ENCODE measurements around the gene MTMR6. TPM values are rescaled to one million over a fixed set of nuclear protein-coding genes. Genes with fewer than 3 reads are reported as not detected.
"Not testable (repeated sequence)": the region's sequence is repeated elsewhere in the genome, so short reads cannot be mapped to it uniquely, and the experiment has no call there.

The MTMR6 gene
- 19.7 and 19.8 TPM in 2 replicates for total RNA-seq

DNA sequence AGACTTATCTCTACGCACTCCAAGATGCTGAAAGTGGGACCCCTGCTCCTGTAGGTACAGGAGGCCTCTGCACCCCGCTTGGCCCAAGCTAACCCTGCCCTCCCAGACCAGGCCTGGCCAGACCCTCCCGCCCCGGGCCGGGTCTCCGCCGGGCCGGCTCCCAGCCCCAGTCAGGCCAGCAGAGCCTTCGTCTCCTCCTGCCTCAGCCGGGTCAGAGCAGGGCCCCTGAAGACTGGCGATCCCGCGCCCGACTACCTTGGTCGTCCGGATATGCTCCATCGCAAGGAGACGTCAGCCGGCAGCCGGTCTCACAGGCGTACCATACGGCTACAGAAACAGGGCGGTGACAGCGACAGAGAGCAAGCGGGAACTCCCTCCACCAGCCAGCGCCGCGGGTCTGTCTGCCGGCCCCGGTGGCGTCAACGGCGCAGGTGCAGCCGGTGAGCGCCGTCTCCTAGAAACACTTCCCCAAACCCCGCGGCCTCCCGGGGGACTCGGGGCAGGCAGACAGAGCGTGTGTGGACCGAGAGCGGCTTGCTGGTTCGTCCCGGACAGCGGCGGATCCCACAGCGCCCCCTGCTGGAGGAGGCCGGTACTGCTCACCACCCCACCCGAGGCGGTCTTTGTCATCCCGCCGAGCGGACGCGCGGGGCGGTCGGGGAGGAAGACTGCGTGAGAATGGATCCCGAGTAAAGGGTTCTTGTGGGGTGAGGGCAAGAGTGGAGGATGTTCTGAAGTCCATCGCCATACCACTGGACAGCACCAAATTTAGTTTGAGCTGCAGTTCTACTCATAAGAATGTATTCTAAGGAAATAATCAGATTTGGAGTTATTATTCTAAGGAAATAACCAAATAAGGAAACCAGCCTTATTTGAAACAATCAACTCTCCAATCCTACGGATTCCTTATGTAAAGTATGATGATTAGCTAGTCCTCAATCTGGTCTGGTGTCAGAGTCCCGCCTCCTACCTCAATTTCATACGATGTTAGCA lies at the start of gene MTMR6:
TSS of gene MTMR6 (minus strand) at position 520 of the 993 bp plus-strand sequence. CDS start at position 279, 241 bp downstream.
- intact Hi-C loops (cut with micrococcal nuclease): loop anchor here (1.0 to 10.0 kb wide), 4 partner anchors 14 to 1912 kb away; partner anchors contain the start of gene NUP58

DNA sequence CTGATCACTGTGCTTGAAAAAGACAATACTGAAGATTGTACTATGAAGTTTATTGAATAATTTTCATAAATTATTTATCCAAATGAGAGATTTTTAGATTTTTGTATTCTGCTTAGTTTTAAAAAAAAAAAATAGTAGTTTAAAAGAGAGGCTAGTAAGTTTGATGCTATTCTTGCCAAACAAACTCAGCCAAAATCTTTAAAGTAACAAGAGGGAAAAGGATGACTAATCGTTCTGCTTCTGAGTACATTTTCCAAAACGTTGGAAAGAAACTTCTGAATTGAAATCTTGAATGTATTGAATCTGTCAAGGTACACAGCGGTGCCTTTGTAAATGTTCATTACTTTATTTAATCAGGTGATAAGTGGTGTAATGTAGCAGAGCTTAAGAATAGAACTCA lies 48.6 kb upstream of the MTMR6 start:
- intact Hi-C loops (cut with micrococcal nuclease): no loop called here

DNA sequence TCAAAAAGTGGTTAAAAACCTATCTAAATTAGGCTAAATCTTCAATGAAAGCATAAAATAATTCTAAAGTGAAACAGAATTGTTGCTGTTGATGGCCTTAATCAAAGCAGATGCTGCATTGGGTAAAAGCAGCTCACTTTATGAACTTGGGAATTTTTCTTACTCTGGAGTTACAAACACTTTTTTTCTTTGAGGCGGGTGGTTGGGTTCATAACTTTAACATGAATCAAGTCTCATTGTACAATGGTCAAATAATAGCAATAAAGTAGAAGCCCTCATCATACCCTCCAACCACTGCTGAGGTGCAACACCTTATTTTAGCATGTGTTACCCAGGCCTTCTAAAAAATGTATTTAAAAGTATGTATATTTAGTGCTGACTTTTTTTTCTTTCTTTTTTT lies 43.3 kb upstream of the MTMR6 start:
- intact Hi-C loops (cut with micrococcal nuclease): no loop called here

DNA sequence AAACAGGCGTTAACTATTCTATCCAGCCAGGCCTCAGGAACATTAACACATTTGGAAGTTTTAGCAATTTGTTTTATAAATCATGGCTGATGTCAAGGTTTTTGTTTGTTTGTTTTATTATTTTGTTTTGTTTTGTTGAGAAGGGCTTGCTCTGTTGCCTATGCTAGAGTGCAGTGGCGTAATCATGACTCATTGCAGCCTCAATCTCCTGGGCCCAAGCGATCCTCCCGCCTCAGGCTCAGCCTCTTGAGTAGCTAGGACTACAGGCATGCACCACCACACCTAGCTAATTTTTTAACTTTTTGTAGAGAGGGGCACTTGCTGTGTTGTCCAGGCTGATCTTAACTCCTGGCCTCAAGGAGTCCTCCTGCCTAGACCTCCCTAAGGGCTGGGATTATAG lies 42.4 kb upstream of the MTMR6 start:
- intact Hi-C loops (cut with micrococcal nuclease): no loop called here

DNA sequence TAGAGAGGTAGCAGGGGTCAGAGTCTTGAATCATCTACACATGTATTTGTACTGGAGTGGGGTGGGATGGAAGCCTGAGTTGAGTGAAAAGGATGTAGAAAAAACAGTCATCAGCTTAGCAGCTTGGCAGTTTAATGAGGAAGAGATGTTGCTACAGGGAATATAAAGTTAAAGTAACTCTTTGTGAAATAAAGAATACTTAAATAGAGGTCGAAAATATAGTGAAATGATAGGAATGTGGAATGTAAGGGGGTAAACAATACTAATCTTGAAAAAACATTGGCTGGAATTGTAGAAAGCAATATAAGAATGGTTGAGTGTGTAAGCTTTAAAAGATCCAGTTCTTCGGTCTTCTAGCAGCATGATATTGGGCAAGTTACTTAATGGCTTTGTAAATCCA lies 36.8 kb upstream of the MTMR6 start:
- intact Hi-C loops (cut with micrococcal nuclease): no loop called here

DNA sequence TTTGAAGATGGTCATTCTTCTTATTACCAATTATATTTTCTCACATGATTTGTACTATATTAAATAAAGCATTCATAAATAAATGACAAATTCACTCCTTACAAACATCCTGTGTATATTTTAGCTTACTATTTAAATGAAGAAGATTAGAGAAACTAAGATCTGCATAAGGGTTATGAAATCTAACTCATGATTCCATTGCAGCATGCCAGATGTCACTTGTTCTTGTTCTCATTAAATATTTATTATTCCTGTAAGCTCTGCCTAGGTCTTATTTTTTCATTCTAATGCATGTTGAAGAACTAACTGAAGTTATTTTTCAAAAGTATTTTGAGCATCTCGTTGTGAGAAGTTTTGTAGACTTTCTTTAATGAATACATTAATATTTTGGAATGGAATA lies 32.5 kb upstream of the MTMR6 start:
- intact Hi-C loops (cut with micrococcal nuclease): no loop called here

DNA sequence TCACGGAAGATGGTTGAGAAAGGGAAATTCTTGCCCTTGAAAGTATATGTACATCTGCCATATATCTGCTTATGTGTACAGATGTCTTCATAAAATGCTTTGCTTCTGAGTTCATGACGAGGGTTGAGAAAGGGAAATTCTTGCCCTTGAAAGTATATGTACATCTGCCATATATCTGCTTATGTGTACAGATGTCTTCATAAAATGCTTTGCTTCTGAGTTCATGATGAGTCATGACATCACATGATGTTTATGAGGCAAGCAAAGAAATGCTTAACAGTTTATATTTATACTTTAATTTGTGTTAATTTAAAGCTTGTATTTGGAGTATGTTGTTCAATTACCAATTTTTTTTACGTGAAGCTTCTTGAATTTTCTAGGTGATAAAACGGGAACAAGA lies 31.7 kb upstream of the MTMR6 start:
- intact Hi-C loops (cut with micrococcal nuclease): not testable (repeated sequence)

DNA sequence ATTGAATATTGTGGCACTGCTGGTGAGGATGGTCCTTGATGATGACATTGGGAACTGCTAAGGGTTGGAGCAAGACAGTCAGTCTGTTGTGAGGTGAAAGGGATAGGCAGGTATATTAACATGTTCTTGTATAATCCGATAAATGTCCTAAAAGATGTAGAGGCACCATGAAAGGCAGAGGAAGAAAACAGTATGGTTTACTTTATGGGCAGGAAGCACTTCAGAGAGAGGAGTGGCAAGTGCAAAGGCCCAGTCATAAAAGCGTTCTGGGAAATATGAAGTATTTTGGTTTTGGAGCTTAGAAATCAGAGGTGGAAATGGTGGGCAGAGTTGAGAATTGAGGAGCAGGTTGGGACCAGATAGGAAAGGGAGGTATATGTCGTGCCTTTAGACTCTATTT lies 23.6 kb upstream of the MTMR6 start:
- intact Hi-C loops (cut with micrococcal nuclease): no loop called here

DNA sequence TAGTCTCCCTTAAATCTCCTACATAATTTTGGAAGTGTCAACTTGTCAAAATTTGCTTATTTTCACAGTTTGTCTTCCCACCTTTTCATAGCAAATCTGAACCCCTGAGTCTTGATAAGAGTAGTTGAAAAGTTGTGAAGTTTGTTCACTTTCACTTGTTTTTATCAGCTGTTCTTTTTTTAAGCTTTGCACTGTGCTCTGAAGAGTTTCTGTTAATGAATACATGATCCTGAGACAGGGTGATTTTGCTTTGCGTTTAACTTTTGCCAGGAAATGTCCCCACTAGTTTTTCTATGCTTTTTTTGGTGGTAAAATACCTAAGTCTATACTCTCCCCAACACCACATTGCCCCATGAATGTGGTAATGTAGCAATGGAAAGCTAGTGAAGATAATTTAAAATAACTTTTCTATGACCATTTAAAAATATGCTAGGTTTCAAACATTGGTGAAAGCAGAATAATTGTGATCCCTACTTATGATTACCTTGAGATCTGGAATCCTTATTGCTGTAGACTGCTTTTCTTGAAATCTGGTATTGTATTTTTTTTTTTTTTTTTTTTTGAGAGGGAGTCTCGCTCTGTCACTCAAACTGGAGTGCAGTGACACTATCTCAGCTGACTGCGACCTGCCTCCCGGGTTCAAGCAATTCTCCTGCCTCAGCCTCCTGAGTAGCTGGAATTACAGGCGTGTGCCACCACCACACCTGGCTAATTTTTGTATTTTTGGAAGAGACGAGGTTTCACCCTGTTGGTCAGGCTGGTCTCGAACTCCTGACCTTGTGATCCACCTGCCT lies 19.6 kb upstream of the MTMR6 start:
- intact Hi-C loops (cut with micrococcal nuclease): loop anchor here (10.0 kb wide), 2 partner anchors 792 to 878 kb away; partner anchors contain the start of gene PARP4

DNA sequence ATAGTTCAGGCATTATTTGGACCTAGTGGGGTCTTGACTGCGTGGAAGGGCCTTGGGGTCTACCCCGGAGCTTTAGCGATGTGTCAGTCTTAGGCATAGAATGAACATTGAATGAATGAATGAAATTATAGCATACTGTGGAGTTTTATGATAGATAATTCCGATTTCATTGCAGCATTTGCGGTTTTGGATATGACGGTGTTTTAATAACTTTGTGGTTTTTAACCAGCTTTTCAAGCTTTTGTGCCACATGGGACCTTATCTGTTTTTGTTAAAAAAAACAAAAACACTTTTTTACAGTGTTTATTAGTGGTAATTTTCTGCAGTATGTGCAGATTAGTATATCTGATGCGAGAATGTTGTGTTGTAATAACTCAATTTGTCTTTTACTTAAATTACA lies 14.8 kb upstream of the MTMR6 start:
- intact Hi-C loops (cut with micrococcal nuclease): loop anchor here (2.0 to 10.0 kb wide), 5 partner anchors 379 to 1870 kb away; partner anchors contain the start of genes CDK8, PARP4 and USP12

DNA sequence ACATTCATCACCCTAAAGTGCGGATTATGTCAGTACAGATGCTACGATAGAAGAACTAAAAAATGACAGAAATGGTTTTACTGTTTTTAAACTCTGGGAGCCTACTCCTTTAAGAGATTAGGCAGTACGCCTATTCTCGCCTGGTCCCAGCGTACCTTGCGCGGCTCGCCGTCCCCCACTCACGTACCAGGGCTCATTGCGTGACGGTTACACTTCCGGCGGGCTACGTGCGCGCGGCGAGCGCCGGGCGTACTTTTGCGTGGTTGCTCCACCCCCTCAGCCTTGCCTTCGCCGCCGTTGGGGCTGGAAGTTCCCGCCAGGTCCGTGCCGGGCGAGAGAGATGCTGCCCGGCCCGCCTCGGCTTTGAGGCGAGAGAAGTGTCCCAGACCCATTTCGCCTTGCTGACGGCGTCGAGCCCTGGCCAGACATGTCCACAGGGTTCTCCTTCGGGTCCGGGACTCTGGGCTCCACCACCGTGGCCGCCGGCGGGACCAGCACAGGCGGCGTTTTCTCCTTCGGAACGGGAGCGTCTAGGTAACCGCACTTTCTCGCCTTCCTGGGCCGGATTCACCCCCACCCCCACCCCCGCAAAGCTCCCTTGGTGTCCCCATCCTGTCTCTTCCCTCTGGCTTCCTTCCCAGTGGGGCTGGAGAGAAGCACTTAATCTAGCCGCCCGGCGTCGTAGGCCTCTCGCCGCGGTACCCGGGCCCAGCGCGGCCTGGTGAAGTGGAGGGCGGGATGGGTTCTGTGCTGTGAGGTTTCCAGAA lies 14.2 kb upstream of the MTMR6 start, which contains the start of gene NUP58:
TSS of gene NUP58 (plus strand) at position 279 of the 767 bp plus-strand sequence. CDS start at position 428, 149 bp downstream.
- intact Hi-C loops (cut with micrococcal nuclease): loop anchor here (1.0 to 10.0 kb wide), 6 partner anchors 14 to 1871 kb away; partner anchors contain the start of genes CDK8, MTMR6, PARP4 and USP12

DNA sequence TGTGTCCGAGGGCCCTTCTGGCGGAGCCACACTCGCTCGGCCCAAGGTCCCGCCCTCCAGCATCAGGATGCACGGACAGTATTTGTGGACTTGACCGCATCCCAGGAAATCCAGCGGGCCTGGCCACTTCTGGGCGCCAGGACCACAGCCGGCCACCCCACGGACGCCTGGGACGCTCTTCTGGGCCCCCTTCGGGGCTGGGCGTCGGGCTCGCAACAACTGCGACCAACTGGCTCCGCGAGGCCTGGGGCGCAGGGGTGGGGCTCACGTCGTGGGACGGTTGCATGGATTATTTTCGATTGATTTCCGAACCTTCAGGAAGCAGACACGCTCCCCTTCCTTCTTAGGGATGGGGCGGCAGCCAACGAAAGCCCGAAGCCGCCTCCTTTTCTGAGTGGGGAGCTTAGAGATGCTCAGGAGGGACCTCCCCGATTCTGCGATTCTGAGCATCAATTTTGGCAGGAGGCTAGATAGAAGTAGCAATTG lies 13.6 kb upstream of the MTMR6 start:
- intact Hi-C loops (cut with micrococcal nuclease): loop anchor here (1.0 to 10.0 kb wide), 5 partner anchors 14 to 1871 kb away; partner anchors contain the start of genes CDK8, MTMR6, PARP4 and USP12

DNA sequence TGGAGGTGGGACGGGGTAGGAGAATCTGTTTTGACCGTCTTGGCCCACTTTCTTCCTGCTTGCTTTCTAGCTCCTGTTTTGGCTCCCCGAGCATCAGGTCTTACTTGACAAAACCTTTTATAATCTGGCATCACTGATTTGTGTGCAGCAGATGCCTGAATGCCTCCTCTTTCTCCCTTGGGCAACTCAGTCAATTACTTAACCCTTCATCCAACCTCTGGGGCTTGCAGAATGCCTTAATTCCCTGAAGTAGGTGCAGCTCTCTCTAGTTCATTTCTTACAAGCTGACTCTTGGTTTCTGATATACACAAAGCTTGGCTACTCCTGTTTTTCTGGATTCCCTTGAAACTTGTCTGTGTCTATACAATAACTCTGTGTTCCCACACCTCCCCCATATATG lies 8.4 kb upstream of the MTMR6 start:
- intact Hi-C loops (cut with micrococcal nuclease): no loop called here

DNA sequence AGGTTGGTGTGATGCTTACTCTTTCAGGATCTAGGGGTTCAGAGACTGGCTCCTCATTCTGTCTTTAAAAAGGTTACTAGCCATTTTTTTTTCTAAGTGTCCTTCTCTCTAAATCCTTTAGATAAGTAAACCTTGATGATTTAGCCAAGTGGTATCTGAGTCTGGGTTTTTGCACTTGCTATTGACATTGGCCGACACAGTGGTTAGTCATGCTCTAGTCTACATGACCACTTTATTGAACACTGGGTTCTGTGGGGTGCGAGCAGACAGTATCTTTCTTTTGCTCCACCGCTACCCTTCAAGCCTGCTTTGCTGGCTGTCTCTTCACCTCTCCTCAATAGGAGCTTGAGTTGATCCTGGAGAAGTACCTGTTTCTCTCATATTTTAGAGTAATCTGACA lies 7.9 kb upstream of the MTMR6 start:
- intact Hi-C loops (cut with micrococcal nuclease): no loop called here

DNA sequence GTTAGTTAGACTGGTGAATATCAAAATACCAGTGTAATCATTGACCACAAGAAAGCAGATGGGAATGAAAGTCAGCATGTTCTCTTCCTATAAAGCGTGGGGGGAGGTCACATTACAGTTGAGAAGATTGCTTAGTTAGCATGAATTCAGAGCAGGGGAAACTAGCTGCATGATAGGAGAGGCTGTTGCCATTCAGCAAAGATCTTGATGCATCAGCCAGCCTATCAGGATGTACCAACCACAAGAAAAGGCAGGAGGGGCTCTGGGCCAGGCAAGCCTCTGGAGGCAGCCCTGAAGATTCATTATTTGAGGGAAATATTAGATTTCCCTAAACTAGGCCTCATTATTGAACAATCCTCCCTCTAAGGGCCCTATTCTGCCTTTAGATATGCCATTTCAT lies 5.0 kb upstream of the MTMR6 start:
- intact Hi-C loops (cut with micrococcal nuclease): no loop called here

DNA sequence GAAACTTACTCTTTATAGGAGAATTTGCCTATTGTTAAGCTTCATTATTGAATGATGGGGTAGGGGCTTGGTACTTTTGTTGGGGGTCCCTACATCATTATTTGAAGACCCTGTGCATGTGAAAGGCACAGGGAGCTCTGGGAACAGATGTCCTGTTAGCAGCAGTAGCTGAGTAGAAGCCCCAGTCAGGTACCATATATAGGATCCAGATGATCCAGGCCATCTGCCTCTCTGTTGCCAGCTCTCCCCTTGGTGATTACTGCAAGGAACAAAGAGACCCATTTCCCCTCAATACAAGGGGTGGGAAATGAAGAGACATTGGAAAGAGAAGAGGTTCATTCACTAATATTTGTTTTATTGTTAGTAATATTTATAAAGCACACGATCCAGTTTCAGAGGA lies 4.4 kb upstream of the MTMR6 start:
- intact Hi-C loops (cut with micrococcal nuclease): no loop called here

DNA sequence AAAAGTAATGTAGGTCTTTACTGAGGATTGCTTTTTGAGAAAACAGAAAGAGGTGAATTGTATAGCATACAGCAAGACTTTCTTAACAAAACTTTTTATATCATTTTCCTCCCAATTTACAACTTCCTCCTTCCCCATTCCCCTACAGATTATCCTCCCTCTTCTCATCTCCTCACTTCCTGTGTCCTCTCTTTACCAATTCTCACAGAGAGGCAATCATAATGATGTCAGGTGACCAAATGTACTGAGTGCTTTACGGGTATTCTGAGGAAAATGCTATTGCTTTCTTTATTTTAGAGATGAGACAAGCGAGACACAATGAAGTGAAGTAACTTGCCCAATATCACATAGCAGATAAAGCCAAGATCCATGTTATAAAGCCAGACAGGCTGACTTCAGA lies 1.7 kb upstream of the MTMR6 start:
- intact Hi-C loops (cut with micrococcal nuclease): loop anchor here (5.0 to 10.0 kb wide), 2 partner anchors 42 to 1914 kb away; no protein-coding TSS in a partner anchor

DNA sequence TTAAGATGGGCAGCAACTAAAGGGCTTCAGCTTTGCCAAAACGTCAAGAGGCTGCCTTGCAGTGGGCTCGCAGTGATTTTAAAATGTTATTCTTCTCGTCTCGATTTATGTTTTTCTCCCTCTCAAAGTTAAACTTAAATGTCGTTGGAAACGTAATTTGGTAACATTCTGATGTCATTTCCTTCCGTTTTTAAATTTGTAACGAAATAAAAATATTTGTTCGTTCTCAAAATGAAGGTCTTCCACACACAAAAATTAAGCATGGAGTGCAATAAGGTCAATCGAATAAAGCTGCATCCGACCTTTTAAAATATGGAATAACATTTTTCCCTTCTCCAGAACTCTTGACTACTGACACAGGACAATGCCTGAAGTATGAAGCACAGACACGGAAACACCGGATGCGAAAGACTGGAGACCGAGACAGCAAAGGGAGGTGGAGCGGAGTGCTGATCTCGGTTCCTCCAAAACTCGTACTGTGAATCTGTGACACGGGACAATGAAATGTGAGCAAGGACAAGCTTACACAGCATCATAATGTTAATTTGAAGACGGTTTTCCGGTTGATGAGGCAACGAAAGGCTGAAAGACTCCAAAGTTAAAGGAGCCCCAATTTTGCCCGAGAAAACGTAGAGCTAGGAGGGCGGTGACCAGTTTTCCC lies 850 bp downstream of the MTMR6 start:
- intact Hi-C loops (cut with micrococcal nuclease): loop anchor here (2.0 to 10.0 kb wide), 3 partner anchors 39 to 1912 kb away; a partner anchor contains a TSS

DNA sequence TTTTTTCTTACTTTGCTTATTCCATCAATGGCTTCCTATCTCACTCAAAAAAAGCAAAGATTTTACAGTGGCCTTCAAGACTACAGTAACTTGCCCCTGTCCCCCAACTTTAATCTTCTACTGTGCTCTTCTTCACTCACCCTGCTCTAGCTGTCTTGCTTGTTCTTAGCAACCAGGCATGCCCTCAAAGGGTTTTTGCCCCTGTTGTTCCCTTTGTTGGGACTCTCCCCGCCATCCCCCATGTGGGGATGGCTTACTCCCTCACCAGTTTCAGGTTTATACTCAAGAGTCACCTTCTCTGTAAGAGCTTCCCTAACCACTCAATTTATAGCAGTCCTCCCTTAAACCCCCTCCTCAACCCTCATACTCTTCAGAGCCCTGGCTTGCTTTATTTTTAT lies 5.4 kb downstream of the MTMR6 start:
- intact Hi-C loops (cut with micrococcal nuclease): loop anchor here (10.0 kb wide), 1 partner anchor 1907 kb away; no protein-coding TSS in a partner anchor

All from T-helper 2 cell treated with Interferon-gamma antibody and Interleukin-4, amounts not matched to agents 100 ng/mL and 5 ng/mL, for 36 hours (primary cell).